ENCODE measurements around the gene ARFIP1.
"Not testable (repeated sequence)": the region's sequence is repeated elsewhere in the genome, so short reads cannot be mapped to it uniquely, and the experiment has no call there.

ARFIP1 gene, protein sequence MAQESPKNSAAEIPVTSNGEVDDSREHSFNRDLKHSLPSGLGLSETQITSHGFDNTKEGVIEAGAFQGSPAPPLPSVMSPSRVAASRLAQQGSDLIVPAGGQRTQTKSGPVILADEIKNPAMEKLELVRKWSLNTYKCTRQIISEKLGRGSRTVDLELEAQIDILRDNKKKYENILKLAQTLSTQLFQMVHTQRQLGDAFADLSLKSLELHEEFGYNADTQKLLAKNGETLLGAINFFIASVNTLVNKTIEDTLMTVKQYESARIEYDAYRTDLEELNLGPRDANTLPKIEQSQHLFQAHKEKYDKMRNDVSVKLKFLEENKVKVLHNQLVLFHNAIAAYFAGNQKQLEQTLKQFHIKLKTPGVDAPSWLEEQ

GRCh38 chr4:152779513-152780266, at the start of gene ARFIP1, which contains the start of gene TIGD4:
TSS of gene ARFIP1 (plus strand) at chr4:152779954. CDS start at chr4:152829634, 49,680 bp downstream.
TSS of gene TIGD4 (minus strand) at chr4:152779730. CDS start at chr4:152771004, 8,726 bp downstream.
- Histone ChIP-seq H3K36me3 (ENCODE audit: insufficient read depth, low read length) (peaks cover 3% of the 10 kb centered on the region), H2AFZ (ENCODE audit: low read depth, low read length) (peak within 1 kb of the TSS; percentile 90), H3K4me3 (ENCODE audit: low read length) (peak within 1 kb of the TSS; percentile 85), H3K27me3 (ENCODE audit: insufficient read depth, low read length) (no peaks in the 10 kb centered on the region), H3K4me1 (ENCODE audit: insufficient read depth, low read length) (peaks cover 28% of the 10 kb centered on the region), H3K9me3 (ENCODE audit: low read length) (no peaks in the 10 kb centered on the region)

DNA sequence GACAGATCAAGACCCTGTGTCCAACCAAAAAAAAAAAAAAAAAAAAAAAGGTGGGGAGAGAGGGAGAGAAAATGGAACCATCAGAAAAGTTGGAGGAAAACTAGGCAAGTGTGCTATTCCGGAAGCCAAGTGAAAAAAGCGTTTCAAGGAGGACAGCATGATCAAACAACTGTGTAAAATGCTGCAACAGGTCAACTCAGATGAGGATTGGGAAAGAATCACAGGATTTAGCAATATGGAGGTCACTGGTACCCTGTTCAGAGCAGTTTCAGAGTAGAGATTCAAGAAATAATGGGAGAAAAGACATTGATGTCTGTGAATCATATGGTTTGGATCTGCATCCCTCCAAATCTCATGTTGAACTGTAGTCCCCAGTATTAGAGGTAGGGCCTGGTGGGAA, 47.8 kb upstream of the ARFIP1 start:
- H3K36me3 ChIP-seq (ENCODE audit: insufficient read depth, low read length), result no peaks in the 10 kb centered on the region
- peaks cover 3% of the 10 kb centered on the region for H3K4me1 ChIP-seq (ENCODE audit: insufficient read depth, low read length)
- no peaks in the 10 kb centered on the region for H3K9me3 ChIP-seq (ENCODE audit: low read length)
- no peak overlapping the region for H3K4me3 ChIP-seq (ENCODE audit: low read length)
- H3K27me3 ChIP-seq (ENCODE audit: insufficient read depth, low read length), result peaks cover 3% of the 10 kb centered on the region
- H2AFZ ChIP-seq (ENCODE audit: low read depth, low read length), result no peak overlapping the region

GRCh38 chr4:152734015-152734698, 45.6 kb upstream of the ARFIP1 start:
- peaks cover 3% of the 10 kb centered on the region for H3K4me1 ChIP-seq (ENCODE audit: insufficient read depth, low read length)
- H3K36me3 ChIP-seq (ENCODE audit: insufficient read depth, low read length), result no peaks in the 10 kb centered on the region
- no peaks in the 10 kb centered on the region for H3K9me3 ChIP-seq (ENCODE audit: low read length)
- H2AFZ ChIP-seq (ENCODE audit: low read depth, low read length), result no peak overlapping the region
- peaks cover 5% of the 10 kb centered on the region for H3K27me3 ChIP-seq (ENCODE audit: insufficient read depth, low read length)
- H3K4me3 ChIP-seq (ENCODE audit: low read length), result no peak overlapping the region

- Histone ChIP-seq H3K36me3 (ENCODE audit: insufficient read depth, low read length) (no peaks in the 10 kb centered on the region), H3K9me3 (ENCODE audit: low read length) (no peaks in the 10 kb centered on the region), H2AFZ (ENCODE audit: low read depth, low read length) (no peak overlapping the region), H3K4me1 (ENCODE audit: insufficient read depth, low read length) (peaks cover 2% of the 10 kb centered on the region), H3K27me3 (ENCODE audit: insufficient read depth, low read length) (peaks cover 5% of the 10 kb centered on the region), H3K4me3 (ENCODE audit: low read length) (no peak overlapping the region)
Measured at GRCh38 chr4:152734699-152735050, 45.1 kb upstream of the ARFIP1 start.

DNA sequence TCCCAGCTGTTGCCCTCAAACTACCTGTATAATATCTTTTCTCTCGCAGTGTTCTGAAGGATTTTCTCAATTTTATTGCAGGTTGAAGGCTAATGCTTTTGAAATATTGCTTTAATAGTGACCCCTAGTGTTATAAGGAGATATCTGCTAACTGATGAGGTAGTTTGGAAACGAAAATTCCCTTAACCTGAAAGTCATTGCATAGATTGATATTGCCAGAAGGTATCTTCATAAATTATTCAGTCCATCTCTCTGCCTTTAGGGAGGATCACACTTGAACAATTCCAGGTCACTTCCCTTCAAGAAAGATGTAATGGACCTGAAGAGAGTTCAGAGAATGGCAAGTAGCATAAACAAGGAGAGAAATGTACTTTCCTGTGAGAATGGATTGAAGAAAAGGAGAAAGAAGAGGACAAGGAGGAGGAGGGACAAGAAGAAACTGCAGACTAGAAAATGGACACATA, 44.3 kb upstream of the ARFIP1 start:
- H3K4me1 ChIP-seq (ENCODE audit: insufficient read depth, low read length), result no peaks in the 10 kb centered on the region
- H3K9me3 ChIP-seq (ENCODE audit: low read length), result no peaks in the 10 kb centered on the region
- H2AFZ ChIP-seq (ENCODE audit: low read depth, low read length), result no peak overlapping the region
- H3K36me3 ChIP-seq (ENCODE audit: insufficient read depth, low read length), result no peaks in the 10 kb centered on the region
- H3K27me3 ChIP-seq (ENCODE audit: insufficient read depth, low read length), result peaks cover 5% of the 10 kb centered on the region
- H3K4me3 ChIP-seq (ENCODE audit: low read length), result no peak overlapping the region

GRCh38 chr4:152735906-152736305, 43.8 kb upstream of the ARFIP1 start:
- Histone ChIP-seq H3K4me3 (ENCODE audit: low read length) (no peak overlapping the region), H3K9me3 (ENCODE audit: low read length) (no peaks in the 10 kb centered on the region), H3K4me1 (ENCODE audit: insufficient read depth, low read length) (no peaks in the 10 kb centered on the region), H3K36me3 (ENCODE audit: insufficient read depth, low read length) (no peaks in the 10 kb centered on the region), H2AFZ (ENCODE audit: low read depth, low read length) (no peak overlapping the region), H3K27me3 (ENCODE audit: insufficient read depth, low read length) (peaks cover 5% of the 10 kb centered on the region)

- peaks cover 2% of the 10 kb centered on the region for H3K27me3 ChIP-seq (ENCODE audit: insufficient read depth, low read length)
- no peaks in the 10 kb centered on the region for H3K36me3 ChIP-seq (ENCODE audit: insufficient read depth, low read length)
- H3K4me3 ChIP-seq (ENCODE audit: low read length), result no peak overlapping the region
- H3K4me1 ChIP-seq (ENCODE audit: insufficient read depth, low read length), result no peaks in the 10 kb centered on the region
- no peaks in the 10 kb centered on the region for H3K9me3 ChIP-seq (ENCODE audit: low read length)
- H2AFZ ChIP-seq (ENCODE audit: low read depth, low read length), result no peak overlapping the region
Measured at GRCh38 chr4:152738827-152739226, 40.9 kb upstream of the ARFIP1 start.

DNA sequence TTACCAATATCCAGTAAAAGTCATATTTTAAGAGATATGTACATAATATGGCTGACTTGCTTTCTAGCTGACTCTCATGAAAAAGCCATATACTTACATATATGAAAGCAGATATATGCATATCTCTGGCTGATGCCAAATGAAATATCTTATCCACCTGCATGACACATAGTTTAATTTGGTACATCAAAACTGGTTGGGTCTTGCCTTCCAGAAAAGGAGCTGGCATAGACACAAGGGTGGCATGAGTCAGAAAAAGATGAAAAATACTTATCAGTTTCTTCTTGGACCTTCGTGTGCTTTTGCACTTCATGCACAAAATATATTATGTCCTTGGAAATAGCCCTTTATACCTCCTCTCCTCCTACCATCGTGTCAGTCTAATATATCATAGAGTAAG, 32.3 kb upstream of the ARFIP1 start:
- Histone ChIP-seq H3K4me1 (ENCODE audit: insufficient read depth, low read length) (no peaks in the 10 kb centered on the region), H3K27me3 (ENCODE audit: insufficient read depth, low read length) (no peaks in the 10 kb centered on the region), H2AFZ (ENCODE audit: low read depth, low read length) (no peak overlapping the region), H3K4me3 (ENCODE audit: low read length) (no peak overlapping the region), H3K9me3 (ENCODE audit: low read length) (peaks cover 2% of the 10 kb centered on the region), H3K36me3 (ENCODE audit: insufficient read depth, low read length) (no peaks in the 10 kb centered on the region)

DNA sequence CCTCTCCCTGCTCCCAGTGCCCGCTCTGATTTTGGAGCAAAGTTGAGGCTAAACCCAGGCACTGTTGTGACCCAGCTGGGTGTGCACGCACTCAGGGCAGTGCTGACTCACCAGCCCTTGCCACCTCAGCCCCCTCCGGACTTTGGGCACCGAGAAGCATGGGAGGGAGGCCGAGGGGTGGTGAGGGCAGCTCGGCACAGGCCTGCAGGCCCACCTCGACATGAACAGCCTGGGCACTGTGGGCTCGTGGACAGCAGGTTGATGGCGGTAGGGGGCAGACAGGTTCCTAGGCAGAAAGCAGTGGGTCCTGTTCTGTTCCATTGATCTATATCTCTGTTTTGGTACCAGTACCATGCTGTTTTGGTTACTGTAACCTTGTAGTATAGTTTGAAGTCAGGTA, 31.1 kb upstream of the ARFIP1 start:
- Histone ChIP-seq H3K36me3 (ENCODE audit: insufficient read depth, low read length) (no peaks in the 10 kb centered on the region), H2AFZ (ENCODE audit: low read depth, low read length) (no peak overlapping the region), H3K4me1 (ENCODE audit: insufficient read depth, low read length) (no peaks in the 10 kb centered on the region), H3K27me3 (ENCODE audit: insufficient read depth, low read length) (no peaks in the 10 kb centered on the region), H3K4me3 (ENCODE audit: low read length) (no peak overlapping the region), H3K9me3 (ENCODE audit: low read length) (peaks cover 2% of the 10 kb centered on the region)

DNA sequence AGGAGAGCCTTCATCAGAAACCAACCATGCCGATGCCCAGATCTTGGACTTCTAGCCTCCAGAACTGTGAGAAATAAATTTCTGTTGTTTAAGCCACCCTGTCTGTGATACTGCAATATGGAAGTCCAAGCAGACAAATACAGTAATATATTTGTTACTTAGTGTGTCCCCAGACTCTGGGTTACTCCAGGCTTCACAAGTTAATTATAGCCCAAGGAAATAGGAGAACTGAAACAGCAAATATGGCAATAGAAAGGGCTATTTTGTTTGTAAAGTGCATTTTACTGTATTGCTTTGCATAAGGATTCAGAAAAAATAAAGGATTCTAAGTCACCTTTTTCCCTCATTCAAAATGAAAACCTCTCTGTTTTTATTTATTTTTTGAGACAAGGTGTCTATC, 16.0 kb upstream of the ARFIP1 start:
- H3K9me3 ChIP-seq (ENCODE audit: low read length), result no peaks in the 10 kb centered on the region
- peaks cover under 1% of the 10 kb centered on the region for H3K4me1 ChIP-seq (ENCODE audit: insufficient read depth, low read length)
- H3K36me3 ChIP-seq (ENCODE audit: insufficient read depth, low read length), result no peaks in the 10 kb centered on the region

GRCh38 chr4:152765069-152765737, 14.6 kb upstream of the ARFIP1 start:
- H3K9me3 ChIP-seq (ENCODE audit: low read length); H2AFZ ChIP-seq (ENCODE audit: low read depth, low read length); H3K36me3 ChIP-seq (ENCODE audit: insufficient read depth, low read length); H3K4me1 ChIP-seq (ENCODE audit: insufficient read depth, low read length); H3K27me3 ChIP-seq (ENCODE audit: insufficient read depth, low read length); H3K4me3 ChIP-seq (ENCODE audit: low read length): not testable (repeated sequence)

More for the DNA sequence above, 16.0 kb upstream of the ARFIP1 start:
- no peak overlapping the region for H2AFZ ChIP-seq (ENCODE audit: low read depth, low read length)
- H3K27me3 ChIP-seq (ENCODE audit: insufficient read depth, low read length), result no peaks in the 10 kb centered on the region
- H3K4me3 ChIP-seq (ENCODE audit: low read length), result no peak overlapping the region

- Histone ChIP-seq H3K27me3 (ENCODE audit: insufficient read depth, low read length) (no peaks in the 10 kb centered on the region), H2AFZ (ENCODE audit: low read depth, low read length) (no peak overlapping the region)
Measured at GRCh38 chr4:152771741-152772533, 7.8 kb upstream of the ARFIP1 start.

More at GRCh38 chr4:152771741-152772533, 7.8 kb upstream of the ARFIP1 start:
- Histone ChIP-seq H3K4me3 (ENCODE audit: low read length) (no peak overlapping the region), H3K36me3 (ENCODE audit: insufficient read depth, low read length) (no peaks in the 10 kb centered on the region), H3K9me3 (ENCODE audit: low read length) (no peaks in the 10 kb centered on the region), H3K4me1 (ENCODE audit: insufficient read depth, low read length) (peaks cover 2% of the 10 kb centered on the region)
